ENCODE results near the gene SYNE4.
"Not testable (repeated sequence)": the region's sequence is repeated elsewhere in the genome, so short reads cannot be mapped to it uniquely, and the experiment has no call there.

SYNE4 gene

GRCh38 chr19:36008336-36008978 lies at the start of gene SYNE4:
TSS of gene SYNE4 (minus strand) at chr19:36008813. CDS start at chr19:36008681, 132 bp downstream.
- DNase-seq (ENCODE audit: low read depth in 4 of 4, low spot score in 1 of 4): no peak

- DNase-seq (ENCODE audit: low read depth in 4 of 4, low spot score in 1 of 4): peak; percentile 89 to 94 (median 91)
These were observed 46.4 kb upstream of the SYNE4 start, which contains the start of gene WDR62 for GRCh38 chr19:36054733-36055686. TSS of gene WDR62 (plus strand) at chr19:36054897. CDS start at chr19:36054972, 75 bp downstream.

- DNase-seq (ENCODE audit: low read depth in 4 of 4, low spot score in 1 of 4): peak; percentile 95 to 100 (median 99)
These were observed 45.6 kb upstream of the SYNE4 start, which contains the start of gene THAP8 for GRCh38 chr19:36054119-36054732. TSS of gene THAP8 (minus strand) at chr19:36054285. CDS start at chr19:36054217, 68 bp downstream.

- no peak for DNase-seq (ENCODE audit: low read depth in 4 of 4, low spot score in 1 of 4)
These were observed 43.0 kb upstream of the SYNE4 start for GRCh38 chr19:36051637-36052036.

- DNase-seq (ENCODE audit: low read depth in 4 of 4, low spot score in 1 of 4): no peak
These were observed 42.6 kb upstream of the SYNE4 start for GRCh38 chr19:36051236-36051635.

GRCh38 chr19:36049080-36049698 lies 40.6 kb upstream of the SYNE4 start:
- no peak for DNase-seq (ENCODE audit: low read depth in 4 of 4, low spot score in 1 of 4)

GRCh38 chr19:36047835-36048234 lies 39.2 kb upstream of the SYNE4 start:
- no peak for DNase-seq (ENCODE audit: low read depth in 4 of 4, low spot score in 1 of 4)

- DNase-seq (ENCODE audit: low read depth in 4 of 4, low spot score in 1 of 4): no peak
These were observed 37.9 kb upstream of the SYNE4 start for GRCh38 chr19:36046443-36047050.

- no peak for DNase-seq (ENCODE audit: low read depth in 4 of 4, low spot score in 1 of 4)
These were observed 35.3 kb upstream of the SYNE4 start for GRCh38 chr19:36043952-36044351.

GRCh38 chr19:36041831-36042230 lies 33.2 kb upstream of the SYNE4 start:
- no peak for DNase-seq (ENCODE audit: low read depth in 4 of 4, low spot score in 1 of 4)

- not testable (repeated sequence) for DNase-seq (ENCODE audit: low read depth in 4 of 4, low spot score in 1 of 4)
These were observed 32.5 kb upstream of the SYNE4 start for GRCh38 chr19:36041092-36041491.

- no peak for DNase-seq (ENCODE audit: low read depth in 4 of 4, low spot score in 1 of 4)
These were observed 31.9 kb upstream of the SYNE4 start for GRCh38 chr19:36040495-36040894.

- peak in 2 of 4 experiments; percentile 21 for DNase-seq (ENCODE audit: low read depth in 4 of 4, low spot score in 1 of 4)
These were observed 23.9 kb upstream of the SYNE4 start, which contains the start of gene CLIP3 for GRCh38 chr19:36032251-36033104. TSS of gene CLIP3 (minus strand) at chr19:36032873. CDS start at chr19:36032357, 516 bp downstream.

- DNase-seq (ENCODE audit: low read depth in 4 of 4, low spot score in 1 of 4): no peak
These were observed 22.7 kb upstream of the SYNE4 start for GRCh38 chr19:36031308-36031707.

GRCh38 chr19:36030264-36031148 lies 21.9 kb upstream of the SYNE4 start:
- no peak for DNase-seq (ENCODE audit: low read depth in 4 of 4, low spot score in 1 of 4)

- DNase-seq (ENCODE audit: low read depth in 4 of 4, low spot score in 1 of 4): no peak
These were observed 19.9 kb upstream of the SYNE4 start for GRCh38 chr19:36028313-36029041.

GRCh38 chr19:36027696-36028095 lies 19.1 kb upstream of the SYNE4 start:
- no peak for DNase-seq (ENCODE audit: low read depth in 4 of 4, low spot score in 1 of 4)
